Measurements from ENCODE around the gene SKI.

The SKI gene

DNA sequence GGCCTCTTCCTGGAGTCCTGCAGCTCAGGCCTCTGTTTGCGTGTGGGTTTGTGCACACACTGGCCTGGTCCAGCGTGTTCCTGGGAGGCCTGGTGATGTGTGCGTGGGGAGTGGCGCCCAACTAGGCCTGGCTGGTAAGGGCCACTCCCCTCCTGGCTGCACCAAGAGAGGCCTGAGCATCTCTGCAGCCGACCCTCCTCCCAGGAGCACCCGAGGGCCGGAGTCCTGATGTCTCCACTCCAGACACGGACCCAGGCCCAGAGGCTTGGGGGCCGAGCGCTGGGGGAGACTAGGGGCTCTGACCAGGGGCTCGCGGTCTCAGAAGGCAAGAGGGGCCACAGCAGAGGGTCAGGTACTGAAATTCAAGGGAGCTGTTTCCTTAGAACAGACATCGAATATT, 130.0 kb downstream of the SKI start:
- no peak for DNase-seq

DNA sequence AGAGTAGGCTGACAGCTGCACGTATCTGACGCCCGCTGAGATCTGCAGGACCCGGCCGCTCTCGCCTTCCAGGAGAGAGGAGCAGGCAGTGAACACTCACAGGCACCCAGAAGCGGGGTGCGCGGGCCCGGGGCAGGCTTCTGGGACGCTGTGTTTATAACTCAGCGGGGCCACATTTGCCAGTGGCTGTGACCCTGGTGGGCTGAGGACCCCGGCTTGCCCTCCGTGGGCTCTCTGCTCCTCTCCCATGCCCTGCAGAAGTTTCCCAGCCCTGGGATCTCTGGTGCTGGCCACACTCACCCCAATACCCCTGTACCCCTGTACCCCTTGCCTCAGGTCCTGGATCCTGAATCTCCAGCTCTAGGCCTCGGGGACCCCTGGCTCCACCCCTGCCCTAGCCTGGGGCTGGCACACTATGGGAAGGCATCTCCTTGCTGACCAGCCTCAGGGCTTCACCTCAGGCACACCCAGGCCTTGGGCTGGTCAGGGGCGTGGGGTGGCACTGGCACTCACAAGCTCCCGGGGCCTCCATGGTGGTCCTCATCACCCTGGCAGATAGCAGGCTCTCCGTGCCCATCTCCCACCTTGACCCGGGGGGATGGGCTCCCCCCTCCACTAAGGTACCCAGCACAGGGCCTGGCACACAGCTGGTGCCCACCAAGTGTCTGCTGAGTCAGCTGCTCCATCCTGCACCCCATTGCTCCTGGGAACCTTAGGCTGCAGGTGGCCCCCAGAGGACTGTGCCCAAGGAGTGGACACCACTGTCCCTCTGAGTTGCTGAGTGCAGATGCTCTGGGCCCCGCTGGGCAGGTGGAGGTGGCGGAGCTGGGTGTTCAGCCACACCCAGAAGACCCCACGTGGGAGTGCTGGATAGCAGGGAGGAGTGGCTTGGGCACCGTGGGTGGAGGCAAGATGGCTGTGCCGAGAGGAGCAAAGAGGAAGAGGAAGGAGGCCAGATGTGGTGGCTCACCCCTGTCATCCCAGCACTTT, 130.8 kb downstream of the SKI start:
- no peak for DNase-seq
